Activated CD4-positive, alpha-beta T cell treated with anti-CD3 and anti-CD28 coated beads, Interleukin-10, Interleukin-2, amounts not matched to agents 100 ng/mL and 50 ng/mL, durations not matched to agents 16 hours and 8 hours (primary cell): Measurements from ENCODE around the gene VEGFB.
A peak's percentile ranks its signal among the peaks of the same experiment; 100 is the strongest.

Experiments
- DNase-seq: peaks from one replicate; pipeline ENCODE4 v3.0.0-alpha.2; 2020

VEGFB gene

GRCh38 chr11:64233913-64234586 lies at the start of gene VEGFB:
Gene VEGFB (plus strand): TSS chr11:64234584. CDS start chr11:64234834, 250 bp downstream.
- peak; percentile 82 for DNase-seq

- no peak for DNase-seq
Measured at GRCh38 chr11:64185175-64185692, 49.1 kb upstream of the VEGFB start.

GRCh38 chr11:64185693-64186491 lies 48.5 kb upstream of the VEGFB start, which contains the start of gene STIP1:
Gene STIP1 (plus strand): TSS chr11:64186171. CDS start chr11:64186262, 91 bp downstream.
- peak; percentile 100 for DNase-seq

DNA sequence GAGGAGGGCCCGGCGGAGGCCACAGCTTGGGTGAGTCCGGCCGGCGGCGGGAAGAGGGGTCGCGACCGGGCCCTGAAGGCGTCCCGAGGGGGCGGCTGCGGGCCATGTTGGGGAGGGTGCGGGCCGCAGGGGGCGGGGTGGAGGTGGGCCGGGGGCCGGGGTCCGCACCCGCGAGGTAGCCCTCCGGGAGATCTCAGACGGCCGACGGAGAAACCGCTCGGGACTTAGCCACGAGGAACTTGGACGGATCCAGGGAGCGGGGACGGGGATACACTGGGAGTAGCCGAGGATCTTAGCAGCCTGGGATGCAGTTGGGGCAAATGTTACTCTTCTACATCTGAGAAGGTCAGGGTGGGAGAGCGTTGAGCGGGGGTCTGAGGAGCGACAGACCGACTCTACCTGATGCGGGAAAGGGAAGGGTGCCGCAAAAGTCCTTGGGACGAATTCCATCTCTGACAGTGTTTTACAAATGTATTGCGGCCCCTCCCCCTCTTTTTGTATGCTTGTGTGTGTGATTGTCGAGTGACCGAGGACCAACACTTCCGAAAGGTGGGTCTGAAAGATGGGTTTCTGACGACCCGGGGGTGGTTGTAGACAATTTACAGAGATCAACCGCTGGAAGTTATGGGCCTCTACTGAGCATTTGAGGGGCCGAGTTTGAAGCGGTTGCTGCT lies 47.8 kb upstream of the VEGFB start:
- peak; percentile 68 for DNase-seq

DNA sequence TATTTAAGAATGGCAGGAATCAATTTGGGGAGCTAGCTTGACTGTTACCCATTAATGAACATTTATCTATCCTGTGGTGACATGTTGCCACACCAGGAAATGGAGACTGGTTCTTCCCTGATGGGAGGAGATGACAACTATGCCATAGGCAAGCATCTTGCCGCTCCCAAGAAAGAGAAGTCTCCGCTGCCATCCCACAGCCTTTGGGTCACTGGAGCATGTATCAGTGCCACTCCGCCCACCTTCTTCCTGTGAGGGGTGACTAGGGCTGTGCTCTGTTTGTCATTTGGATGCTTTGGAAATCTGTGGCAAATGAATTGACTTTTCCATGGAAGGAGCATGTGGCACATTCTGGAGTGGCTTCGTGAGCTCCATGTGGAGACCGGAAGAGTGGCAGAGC lies 42.0 kb upstream of the VEGFB start:
- no peak for DNase-seq

DNA sequence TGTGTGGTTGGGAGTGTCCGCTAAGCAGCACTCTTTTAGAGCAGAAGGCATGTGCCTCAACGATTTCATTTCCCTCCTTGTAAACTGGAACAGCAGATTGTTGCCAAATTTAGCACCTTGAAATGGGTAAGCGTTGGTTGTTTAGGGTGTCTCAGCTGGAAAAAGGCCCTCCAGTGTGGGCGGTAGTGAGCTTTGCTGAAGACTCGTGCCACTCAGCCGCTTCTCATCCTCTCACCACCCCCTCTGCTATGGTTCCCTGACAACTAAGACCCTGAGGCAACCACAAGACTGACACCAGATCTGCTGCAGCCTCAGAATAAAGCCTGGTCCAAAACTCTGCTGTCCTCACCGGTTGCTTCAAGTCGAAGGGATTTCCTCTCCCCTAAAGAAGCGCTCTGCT lies 37.8 kb upstream of the VEGFB start:
- no peak for DNase-seq

- DNase-seq = no peak
Measured at GRCh38 chr11:64198511-64198910, 35.9 kb upstream of the VEGFB start.

DNA sequence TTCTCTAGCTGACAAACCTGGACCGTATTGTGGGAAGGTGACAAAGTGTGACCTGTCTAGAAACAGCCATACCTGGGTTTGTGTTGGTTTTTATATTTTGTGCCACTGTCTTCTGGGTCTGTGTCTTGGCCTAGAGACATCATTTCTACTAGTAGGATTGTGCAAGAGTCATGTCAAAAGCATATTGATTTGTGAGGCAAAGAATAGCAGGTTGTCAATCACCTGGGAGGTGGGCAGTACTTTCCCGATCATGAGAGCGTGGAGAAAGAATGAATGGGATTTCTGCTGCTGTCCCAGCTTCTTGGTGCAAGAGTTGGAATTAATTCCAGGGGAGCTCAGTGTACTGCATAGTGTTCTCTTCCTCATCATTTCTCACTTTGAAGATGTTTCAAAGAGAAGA lies 32.8 kb upstream of the VEGFB start:
- DNase-seq = no peak

DNA sequence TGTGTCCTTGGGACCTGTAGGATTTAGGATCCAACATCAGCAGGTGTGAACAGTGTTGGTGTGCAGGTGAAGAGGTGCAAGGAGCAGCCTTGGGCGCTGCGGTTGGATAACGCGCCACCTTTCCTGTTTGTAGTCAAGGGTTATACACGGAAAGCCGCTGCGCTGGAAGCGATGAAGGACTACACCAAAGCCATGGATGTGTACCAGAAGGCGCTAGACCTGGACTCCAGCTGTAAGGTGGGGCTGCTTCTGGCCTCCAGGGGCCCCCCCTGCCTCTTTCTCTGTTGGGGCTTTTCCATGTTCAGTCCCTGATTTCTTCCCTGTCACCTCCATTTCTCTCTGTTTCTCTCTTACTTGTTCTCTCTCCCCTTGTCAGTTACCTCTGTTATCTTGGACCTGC lies 31.4 kb upstream of the VEGFB start:
- no peak for DNase-seq

GRCh38 chr11:64203421-64204079 lies 30.8 kb upstream of the VEGFB start:
- DNase-seq = no peak

GRCh38 chr11:64204080-64204440 lies 30.3 kb upstream of the VEGFB start:
- no peak for DNase-seq

DNA sequence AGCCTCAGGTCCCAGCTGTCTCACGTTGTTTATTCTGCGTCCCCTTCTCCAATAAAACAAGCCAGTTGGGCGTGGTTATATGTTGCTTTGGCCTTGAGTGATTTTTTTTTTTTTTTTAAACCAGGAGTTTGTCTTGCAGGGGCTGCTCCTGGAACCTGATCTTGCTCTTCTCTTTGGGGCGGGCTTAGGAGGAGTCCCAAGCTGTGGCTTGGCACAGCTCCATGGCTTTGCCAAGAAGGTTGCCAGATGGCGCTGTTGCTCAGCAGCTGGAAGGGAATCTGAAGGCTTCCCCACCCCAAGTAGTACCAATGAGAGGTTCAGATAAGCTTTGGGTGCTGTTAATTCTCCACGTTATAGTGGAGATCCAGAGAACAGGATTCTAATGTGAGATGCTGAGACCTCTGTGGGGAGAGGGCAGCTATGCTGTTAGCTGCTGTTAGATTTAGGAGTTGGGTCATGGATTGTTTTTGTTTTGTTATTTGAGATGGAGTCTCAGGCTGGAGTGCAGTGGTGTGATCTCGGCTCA lies 29.9 kb upstream of the VEGFB start:
- DNase-seq = peak; percentile 77

DNA sequence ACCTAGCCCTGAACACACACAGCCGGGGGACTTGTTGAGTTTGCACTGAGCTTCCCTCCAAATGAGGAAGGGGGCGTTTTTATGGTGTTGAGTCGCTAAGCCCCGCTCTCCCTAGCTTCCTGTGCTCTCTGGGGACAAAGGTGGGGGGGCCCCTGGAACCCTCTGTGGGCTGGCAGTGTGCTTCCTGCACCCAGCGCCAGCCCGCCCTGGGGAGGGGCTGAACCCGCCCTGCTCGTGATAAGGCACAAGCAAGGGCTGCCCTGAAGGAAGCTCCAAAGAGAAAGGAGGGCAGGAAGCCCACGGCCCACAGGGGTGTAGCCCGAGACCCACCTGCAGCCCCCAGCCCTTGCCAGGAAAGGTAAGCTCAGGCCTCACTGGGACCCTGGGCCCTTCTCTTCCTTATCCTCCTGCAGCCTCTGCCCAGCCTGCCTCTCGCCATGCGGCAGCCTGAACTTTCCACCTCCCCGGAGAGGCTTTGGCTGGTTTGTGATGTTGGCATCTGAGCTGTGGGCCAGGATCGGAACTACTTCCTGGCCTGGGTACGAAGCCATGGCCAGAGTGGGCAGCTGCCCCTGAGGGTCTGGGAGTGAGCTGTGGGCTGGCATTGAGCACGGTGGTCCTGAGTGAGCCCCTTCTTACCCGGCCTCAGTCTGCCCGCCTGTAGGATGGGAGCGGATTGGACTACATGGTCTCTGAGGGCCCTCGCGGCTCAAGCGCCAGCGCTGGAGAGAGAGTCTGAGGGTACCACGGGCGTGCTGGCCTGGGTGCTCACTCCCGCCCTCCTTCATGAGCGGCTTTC lies 27.7 kb upstream of the VEGFB start, which contains the start of gene FERMT3:
Gene FERMT3, plus strand, starts transcription at position 265 of the 799 bp plus-strand sequence. CDS start 644 bp downstream, outside the sequence.
- peak; percentile 91 for DNase-seq

- peak; percentile 91 for DNase-seq
Measured at GRCh38 chr11:64207256-64208085, 26.9 kb upstream of the VEGFB start.

DNA sequence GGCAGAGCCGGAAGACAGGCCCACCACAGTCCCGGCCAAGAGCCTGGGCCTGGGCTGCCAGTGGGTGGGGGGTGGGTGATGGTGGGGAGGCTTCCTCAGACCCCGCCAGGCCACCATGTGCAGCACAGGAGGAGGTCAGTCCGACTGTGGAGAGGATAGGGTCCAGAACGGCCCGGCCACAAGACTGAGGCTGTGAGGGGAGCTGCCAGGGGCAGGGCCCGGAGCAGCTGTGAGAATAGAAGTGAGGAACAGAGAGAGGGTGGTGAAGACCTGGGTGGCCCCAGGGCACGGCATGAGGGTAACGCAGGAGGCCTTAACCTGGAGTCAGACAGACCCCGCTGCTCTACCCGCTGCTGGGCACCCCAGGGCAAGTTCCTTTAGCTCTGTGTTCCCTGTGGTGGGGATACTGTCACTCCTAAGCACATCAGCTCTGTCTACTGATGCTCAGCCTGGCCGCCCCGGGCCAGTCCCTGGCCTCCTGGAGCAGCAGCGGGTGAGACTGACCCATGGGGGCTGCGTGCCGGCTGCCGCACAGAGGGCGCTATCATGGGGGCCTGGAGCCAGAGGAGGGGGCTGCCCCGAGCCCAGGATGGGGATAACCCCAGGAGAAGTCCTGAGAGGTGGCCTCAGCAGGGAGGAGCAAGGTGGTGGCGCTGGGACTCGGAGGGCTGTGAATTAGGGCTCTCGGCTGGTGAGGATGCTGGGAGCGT lies 26.1 kb upstream of the VEGFB start:
- DNase-seq = no peak

DNA sequence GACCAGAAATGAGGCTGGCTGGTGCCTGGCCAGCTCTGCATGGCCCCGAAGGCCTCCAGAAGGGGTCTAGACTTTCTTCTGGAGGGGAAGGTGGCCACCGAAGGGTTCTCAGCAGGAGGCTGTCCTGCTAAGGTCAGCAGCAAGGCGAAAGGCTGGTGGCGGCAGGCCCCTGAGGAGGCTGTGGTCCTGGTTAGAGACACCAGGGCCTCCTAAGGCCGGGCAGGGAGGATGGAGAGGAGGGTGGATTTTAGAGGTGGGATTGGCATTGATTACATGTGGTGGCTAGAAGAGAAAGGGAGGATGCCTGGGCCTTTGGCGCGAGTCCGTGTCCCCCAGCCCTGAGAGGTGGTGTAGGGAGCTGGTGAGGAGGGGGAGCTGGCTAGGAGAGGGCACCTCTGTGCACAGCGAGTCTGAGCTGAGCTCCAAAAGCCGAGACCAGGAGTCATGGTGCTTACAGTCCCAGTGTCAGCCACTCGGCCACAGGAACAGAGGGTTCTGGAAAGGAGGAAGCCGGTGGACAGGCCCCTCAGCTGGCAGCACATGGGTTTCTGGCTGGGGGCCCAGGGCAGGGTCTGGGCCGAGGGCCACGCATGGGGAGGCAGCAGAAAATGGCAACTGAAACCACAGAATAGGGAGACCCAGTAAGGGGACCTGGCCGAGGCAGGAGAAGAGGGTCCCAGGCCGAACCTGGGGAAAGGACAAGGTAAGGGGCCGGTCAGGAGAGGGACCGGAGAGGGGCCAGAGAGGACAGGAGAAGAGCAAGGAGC lies 25.4 kb upstream of the VEGFB start:
- DNase-seq = no peak

GRCh38 chr11:64209563-64209843 lies 24.9 kb upstream of the VEGFB start:
- DNase-seq = no peak

DNA sequence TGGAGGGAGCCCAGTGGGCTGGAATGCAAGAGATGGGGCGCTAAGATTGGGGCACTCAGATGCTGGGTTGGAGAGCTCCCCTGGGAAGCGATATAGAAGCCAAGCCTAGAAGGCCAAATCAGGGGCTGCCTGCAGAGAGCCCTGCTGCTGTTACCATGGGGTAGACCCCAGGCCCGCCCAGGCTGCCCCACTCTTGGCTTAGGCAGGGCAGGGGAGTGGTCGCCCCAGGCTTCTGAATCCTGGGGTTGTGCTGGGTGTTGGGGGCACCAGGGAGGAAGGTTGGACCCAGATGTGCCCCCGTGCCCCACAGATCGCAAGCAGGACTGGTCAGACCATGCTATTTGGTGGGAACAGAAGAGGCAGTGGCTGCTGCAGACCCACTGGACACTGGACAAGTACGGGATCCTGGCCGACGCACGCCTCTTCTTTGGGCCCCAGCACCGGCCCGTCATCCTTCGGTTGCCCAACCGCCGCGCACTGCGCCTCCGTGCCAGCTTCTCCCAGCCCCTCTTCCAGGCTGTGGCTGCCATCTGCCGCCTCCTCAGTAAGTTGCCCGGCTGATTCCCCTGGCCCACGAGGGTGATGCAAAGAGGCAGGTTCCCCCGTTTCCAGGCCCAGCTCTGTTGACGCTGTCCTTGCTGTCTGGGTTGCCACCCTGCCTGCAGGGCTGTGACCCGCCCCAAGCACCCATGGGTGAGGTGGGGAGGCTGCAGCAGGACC lies 23.9 kb upstream of the VEGFB start:
- no peak for DNase-seq
